ENCODE measurements around the gene SLC35D1.

GRCh38 chr1:67078291-67078690 lies 24.3 kb upstream of the SLC35D1 start:
- TF ChIP-seq ZNF274 (IDR thresholded peaks at IDR 0.05; ENCODE audit: low read depth, low read length) (no peak), YY1 (IDR thresholded peaks at IDR 0.05; ENCODE audit: insufficient read depth, insufficient read length) (no peak)
